HepG2 (cell line): ENCODE data around the gene FXR2. TPM values are rescaled to one million over a fixed set of nuclear protein-coding genes. Genes with fewer than 3 reads are reported as not detected.

Experiments
- AHR ChIP-seq: IDR thresholded peaks from 2 replicates; pipeline ENCODE4 v1.6.1; 2018; ENCODE audit warnings: missing genetic modification reagents, missing compliant biosample characterization
- GATA4 ChIP-seq: sonication (generic); IDR thresholded peaks from 2 replicates; pipeline ENCODE4 v1.6.1; 2016; ENCODE audit warnings: antibody characterized with exemption, low read depth, borderline replicate concordance
- GATAD2A ChIP-seq: IDR thresholded peaks from 2 replicates; pipeline ENCODE4 v1.6.1; 2016
- MTA3 ChIP-seq: sonication (generic); formaldehyde crosslinking; IDR thresholded peaks from 2 replicates; pipeline ENCODE4 v1.4.0; 2020; ENCODE audit warnings: missing genetic modification reagents
- PAX8 ChIP-seq: sonication (generic); formaldehyde crosslinking; IDR thresholded peaks from 2 replicates; pipeline ENCODE4 v1.8.0; 2022; ENCODE audit warnings: mild to moderate bottlenecking, missing genetic modification reagents, borderline replicate concordance
- PPARG ChIP-seq: conservative IDR thresholded peaks from 2 replicates; pipeline ENCODE4 v1.6.1; 2016; ENCODE audit warnings: missing biosample characterization, missing genetic modification reagents
- REL ChIP-seq: sonication (generic); formaldehyde crosslinking; conservative IDR thresholded peaks from 2 replicates; pipeline ENCODE4 v1.8.0; 2022; ENCODE audit warnings: mild to moderate bottlenecking, missing genetic modification reagents, moderate library complexity
- TBP ChIP-seq: sonication (generic); formaldehyde crosslinking; IDR thresholded peaks from 2 replicates; pipeline ENCODE4 v1.5.0; 2020; ENCODE audit warnings: missing genetic modification reagents
- ZBTB20 ChIP-seq: sonication (generic); formaldehyde crosslinking; IDR thresholded peaks from 2 replicates; pipeline ENCODE4 v1.8.1; 2023; ENCODE audit warnings: missing genetic modification reagents, low read depth, mild to moderate bottlenecking, borderline replicate concordance
- ZNF224 ChIP-seq: sonication (generic); formaldehyde crosslinking; IDR thresholded peaks from 2 replicates; pipeline ENCODE4 v1.5.0; 2020; ENCODE audit warnings: mild to moderate bottlenecking, missing genetic modification reagents
- ZNF296 ChIP-seq: sonication (generic); formaldehyde crosslinking; conservative IDR thresholded peaks from 2 replicates; pipeline ENCODE4 v1.5.0; 2020; ENCODE audit warnings: mild to moderate bottlenecking, missing genetic modification reagents
- ZNF530 ChIP-seq: sonication (generic); formaldehyde crosslinking; IDR thresholded peaks from 2 replicates; pipeline ENCODE4 v1.5.0; 2020; ENCODE audit warnings: low read depth, mild to moderate bottlenecking, missing genetic modification reagents
- ZNF850 ChIP-seq: sonication (generic); formaldehyde crosslinking; conservative IDR thresholded peaks from 2 replicates; pipeline ENCODE4 v1.9.0; 2021; ENCODE audit warnings: mild to moderate bottlenecking, missing genetic modification reagents
- ZSCAN30 ChIP-seq: sonication (generic); formaldehyde crosslinking; IDR thresholded peaks from 2 replicates; pipeline ENCODE4 v1.5.0; 2020; ENCODE audit warnings: mild to moderate bottlenecking, missing genetic modification reagents
- ZZZ3 ChIP-seq: sonication (generic); formaldehyde crosslinking; IDR thresholded peaks from 2 replicates; pipeline ENCODE4 v1.4.0; 2020; ENCODE audit warnings: missing genetic modification reagents, mild to moderate bottlenecking, borderline replicate concordance
- polyA plus RNA-seq, 8 experiments: library from polyadenylated mRNA; depleted of rRNA in 3 of 8; stranded (reverse) in 7 of 8; unstranded in 1 of 8; fragments of >200 nt; fragmentation: Illumina TruSeq in 4 of 8; extraction: Trizol in 4 of 8; gene quantifications; 2 replicates each; pipeline versions ENCODE4 v1.2.1 to v1.2.3, GENCODE V29; 2011 to 2016; ENCODE audit warnings: low read depth in 4 of 8, missing spikeins in 1 of 8, mixed read lengths in 1 of 8; ENCODE audit not compliant: insufficient read depth in 1 of 8
- total RNA-seq, 5 experiments: library from RNA; depleted of rRNA; stranded (reverse); fragments of >200 nt; fragmentation: Illumina TruSeq; extraction: Trizol; gene quantifications; 2 replicates each; pipeline ENCODE4 v1.2.3, GENCODE V29; 2016; ENCODE audit warnings: low read depth in 1 of 5
- TF ChIP-seq, protein P1 (sequence below): sonication (generic); formaldehyde crosslinking; IDR thresholded peaks from 2 replicates; pipeline ENCODE4 v1.5.1; 2020; ENCODE audit warnings: mild to moderate bottlenecking, missing genetic modification reagents, borderline replicate concordance
- TF ChIP-seq, protein P2 (sequence below): sonication (generic); formaldehyde crosslinking; conservative IDR thresholded peaks from 2 replicates; pipeline ENCODE4 v1.4.0; 2020; ENCODE audit warnings: missing genetic modification reagents
- TF ChIP-seq, protein P3 (sequence below): sonication (generic); formaldehyde crosslinking; IDR thresholded peaks from 2 replicates; pipeline ENCODE4 v1.8.1; 2023; ENCODE audit warnings: missing genetic modification reagents, inconsistent platforms, borderline replicate concordance
- TF ChIP-seq, protein P4 (sequence below): sonication (generic); formaldehyde crosslinking; conservative IDR thresholded peaks from 2 replicates; pipeline ENCODE4 v1.8.0; 2022; ENCODE audit warnings: low read depth, missing genetic modification reagents
- TF ChIP-seq, protein P5 (sequence below): sonication (generic); formaldehyde crosslinking; IDR thresholded peaks from 2 replicates; pipeline ENCODE4 v1.4.0; 2020; ENCODE audit warnings: missing genetic modification reagents, low read depth, mild to moderate bottlenecking, borderline replicate concordance
- TF ChIP-seq, protein P6 (sequence below): IDR thresholded peaks from 2 replicates; pipeline ENCODE4 v1.6.1; 2016; ENCODE audit warnings: low read depth, control low read depth

Gene FXR2
- total and polyA plus RNA-seq, 2 of the 13 experiments (the other 11 are each of a cell fraction or from before 2014, with no cell fraction given): 20.9 to 24.4 TPM

DNA sequence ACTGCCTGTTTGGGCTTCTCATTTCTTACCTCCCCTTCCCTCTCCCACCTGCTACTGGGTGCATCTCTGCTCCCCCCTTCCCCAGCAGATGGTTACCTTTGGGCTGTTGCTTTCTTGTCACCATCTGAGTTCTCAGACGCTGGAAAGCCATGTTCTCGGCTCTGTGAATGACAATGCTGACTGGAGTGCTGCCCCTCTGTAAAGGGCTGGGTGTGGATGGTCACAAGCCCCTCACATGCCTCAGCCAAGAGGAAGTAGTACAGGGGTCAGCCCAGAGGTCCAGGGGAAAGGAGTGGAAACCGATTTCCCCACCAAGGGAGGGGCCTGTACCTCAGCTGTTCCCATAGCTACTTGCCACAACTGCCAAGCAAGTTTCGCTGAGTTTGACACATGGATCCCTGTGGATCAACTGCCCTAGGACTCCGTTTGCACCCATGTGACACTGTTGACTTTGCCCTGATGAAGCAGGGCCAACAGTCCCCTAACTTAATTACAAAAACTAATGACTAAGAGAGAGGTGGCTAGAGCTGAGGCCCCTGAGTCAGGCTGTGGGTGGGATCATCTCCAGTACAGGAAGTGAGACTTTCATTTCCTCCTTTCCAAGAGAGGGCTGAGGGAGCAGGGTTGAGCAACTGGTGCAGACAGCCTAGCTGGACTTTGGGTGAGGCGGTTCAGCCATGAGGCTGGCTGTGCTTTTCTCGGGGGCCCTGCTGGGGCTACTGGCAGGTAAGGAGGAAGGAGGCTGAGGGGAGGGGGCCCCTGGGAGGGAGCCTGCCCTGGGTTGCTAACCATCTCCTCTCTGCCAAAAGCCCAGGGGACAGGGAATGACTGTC is 35.5 kb downstream of the FXR2 start, which contains the start of gene CD68 (continued):
- TF ChIP-seq, protein P1, sequence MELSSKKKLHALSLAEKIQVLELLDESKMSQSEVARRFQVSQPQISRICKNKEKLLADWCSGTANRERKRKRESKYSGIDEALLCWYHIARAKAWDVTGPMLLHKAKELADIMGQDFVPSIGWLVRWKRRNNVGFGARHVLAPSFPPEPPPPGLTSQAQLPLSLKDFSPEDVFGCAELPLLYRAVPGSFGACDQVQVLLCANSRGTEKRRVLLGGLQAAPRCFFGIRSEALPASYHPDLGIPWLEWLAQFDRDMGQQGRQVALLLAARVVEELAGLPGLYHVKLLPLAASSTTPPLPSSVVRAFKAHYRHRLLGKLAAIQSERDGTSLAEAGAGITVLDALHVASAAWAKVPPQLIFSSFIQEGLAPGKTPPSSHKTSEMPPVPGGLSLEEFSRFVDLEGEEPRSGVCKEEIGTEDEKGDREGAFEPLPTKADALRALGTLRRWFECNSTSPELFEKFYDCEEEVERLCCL (CRISPR knock-in tag): no peak
- TF ChIP-seq PPARG (peak; percentile 77), AHR (no peak; the same call in 1 of the 2 replicates), ZNF296 (CRISPR knock-in tag) (0 out of 2 replicates have a peak, but pooled peaks have one; percentile 69), ZBTB20 (CRISPR knock-in tag) (peak; percentile 62), REL (CRISPR knock-in tag) (0 out of 2 replicates have a peak, but pooled peaks have one; percentile 41), PAX8 (CRISPR knock-in tag) (no peak), ZNF530 (CRISPR knock-in tag) (no peak), ZNF850 (CRISPR knock-in tag) (no peak; the same call in 1 of the 2 replicates), ZNF224 (CRISPR knock-in tag) (peak; percentile 91), MTA3 (CRISPR knock-in tag) (no peak), ZZZ3 (CRISPR knock-in tag) (no peak), ZSCAN30 (CRISPR knock-in tag) (no peak), GATA4 (peak; percentile 11; the same call in 1 of the 2 replicates), TBP (CRISPR knock-in tag) (0 out of 2 replicates have a peak, but pooled peaks have one; percentile 26), GATAD2A (peak; percentile 47; the same call in 1 of the 2 replicates)
- TF ChIP-seq, protein P2, sequence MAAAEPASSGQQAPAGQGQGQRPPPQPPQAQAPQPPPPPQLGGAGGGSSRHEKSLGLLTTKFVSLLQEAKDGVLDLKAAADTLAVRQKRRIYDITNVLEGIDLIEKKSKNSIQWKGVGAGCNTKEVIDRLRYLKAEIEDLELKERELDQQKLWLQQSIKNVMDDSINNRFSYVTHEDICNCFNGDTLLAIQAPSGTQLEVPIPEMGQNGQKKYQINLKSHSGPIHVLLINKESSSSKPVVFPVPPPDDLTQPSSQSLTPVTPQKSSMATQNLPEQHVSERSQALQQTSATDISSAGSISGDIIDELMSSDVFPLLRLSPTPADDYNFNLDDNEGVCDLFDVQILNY (CRISPR knock-in tag): no peak
- TF ChIP-seq, protein P3, sequence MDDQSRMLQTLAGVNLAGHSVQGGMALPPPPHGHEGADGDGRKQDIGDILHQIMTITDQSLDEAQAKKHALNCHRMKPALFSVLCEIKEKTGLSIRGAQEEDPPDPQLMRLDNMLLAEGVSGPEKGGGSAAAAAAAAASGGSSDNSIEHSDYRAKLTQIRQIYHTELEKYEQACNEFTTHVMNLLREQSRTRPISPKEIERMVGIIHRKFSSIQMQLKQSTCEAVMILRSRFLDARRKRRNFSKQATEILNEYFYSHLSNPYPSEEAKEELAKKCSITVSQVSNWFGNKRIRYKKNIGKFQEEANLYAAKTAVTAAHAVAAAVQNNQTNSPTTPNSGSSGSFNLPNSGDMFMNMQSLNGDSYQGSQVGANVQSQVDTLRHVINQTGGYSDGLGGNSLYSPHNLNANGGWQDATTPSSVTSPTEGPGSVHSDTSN: no peak
- TF ChIP-seq, protein P4, sequence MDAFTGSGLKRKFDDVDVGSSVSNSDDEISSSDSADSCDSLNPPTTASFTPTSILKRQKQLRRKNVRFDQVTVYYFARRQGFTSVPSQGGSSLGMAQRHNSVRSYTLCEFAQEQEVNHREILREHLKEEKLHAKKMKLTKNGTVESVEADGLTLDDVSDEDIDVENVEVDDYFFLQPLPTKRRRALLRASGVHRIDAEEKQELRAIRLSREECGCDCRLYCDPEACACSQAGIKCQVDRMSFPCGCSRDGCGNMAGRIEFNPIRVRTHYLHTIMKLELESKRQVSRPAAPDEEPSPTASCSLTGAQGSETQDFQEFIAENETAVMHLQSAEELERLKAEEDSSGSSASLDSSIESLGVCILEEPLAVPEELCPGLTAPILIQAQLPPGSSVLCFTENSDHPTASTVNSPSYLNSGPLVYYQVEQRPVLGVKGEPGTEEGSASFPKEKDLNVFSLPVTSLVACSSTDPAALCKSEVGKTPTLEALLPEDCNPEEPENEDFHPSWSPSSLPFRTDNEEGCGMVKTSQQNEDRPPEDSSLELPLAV (CRISPR knock-in tag): no peak
- TF ChIP-seq, protein P5, sequence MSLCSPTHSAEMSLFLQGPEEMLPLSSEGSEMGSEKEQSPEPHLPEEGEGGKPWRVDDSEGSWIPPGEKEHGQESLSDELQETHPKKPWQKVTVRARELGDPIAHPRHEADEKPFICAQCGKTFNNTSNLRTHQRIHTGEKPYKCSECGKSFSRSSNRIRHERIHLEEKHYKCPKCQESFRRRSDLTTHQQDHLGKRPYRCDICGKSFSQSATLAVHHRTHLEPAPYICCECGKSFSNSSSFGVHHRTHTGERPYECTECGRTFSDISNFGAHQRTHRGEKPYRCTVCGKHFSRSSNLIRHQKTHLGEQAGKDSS (CRISPR knock-in tag): no peak; the same call in 1 of the 2 replicates
- TF ChIP-seq, protein P6, sequence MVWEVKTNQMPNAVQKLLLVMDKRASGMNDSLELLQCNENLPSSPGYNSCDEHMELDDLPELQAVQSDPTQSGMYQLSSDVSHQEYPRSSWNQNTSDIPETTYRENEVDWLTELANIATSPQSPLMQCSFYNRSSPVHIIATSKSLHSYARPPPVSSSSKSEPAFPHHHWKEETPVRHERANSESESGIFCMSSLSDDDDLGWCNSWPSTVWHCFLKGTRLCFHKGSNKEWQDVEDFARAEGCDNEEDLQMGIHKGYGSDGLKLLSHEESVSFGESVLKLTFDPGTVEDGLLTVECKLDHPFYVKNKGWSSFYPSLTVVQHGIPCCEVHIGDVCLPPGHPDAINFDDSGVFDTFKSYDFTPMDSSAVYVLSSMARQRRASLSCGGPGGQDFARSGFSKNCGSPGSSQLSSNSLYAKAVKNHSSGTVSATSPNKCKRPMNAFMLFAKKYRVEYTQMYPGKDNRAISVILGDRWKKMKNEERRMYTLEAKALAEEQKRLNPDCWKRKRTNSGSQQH (CRISPR knock-in tag): no peak
